ENCODE data around the gene GALNT17. TPM values are rescaled to one million over a fixed set of nuclear protein-coding genes. Genes with fewer than 3 reads are reported as not detected.

The GALNT17 gene
- total and polyA plus RNA-seq, 2 experiments from 2014 or later = 2.3 to 4.6 TPM

DNA sequence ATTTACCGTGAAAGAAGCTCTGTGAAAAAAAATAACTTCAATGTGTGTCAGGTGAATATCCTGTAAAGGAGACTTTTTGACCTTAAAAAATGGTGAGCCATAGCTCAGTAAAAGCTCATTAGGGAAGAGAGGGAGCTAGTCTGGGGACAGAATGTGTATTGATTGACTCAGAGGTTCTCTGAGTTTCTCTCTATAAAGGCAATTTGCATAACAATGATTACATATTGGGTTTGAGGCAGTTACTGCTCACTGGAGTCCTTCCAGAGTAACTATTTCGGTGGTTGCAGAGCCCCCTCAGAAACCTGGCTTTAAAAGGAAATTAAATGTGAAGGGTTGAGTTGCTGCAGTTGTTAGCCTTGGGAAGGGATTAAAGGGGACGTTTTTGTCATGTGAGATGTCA is 181.6 kb downstream of the GALNT17 start:
- no peak for TF ChIP-seq CTCF (IDR thresholded peaks at IDR 0.05; ENCODE audit: low read depth, low read length)
- Histone ChIP-seq H3K27me3 (no peaks in the 10 kb centered on the region), H3K4me3 (no peak overlapping the region), H3K9me3 (ENCODE audit: low read depth) (no peaks in the 10 kb centered on the region), H3K27ac (no peak overlapping the region), H3K36me3 (no peaks in the 10 kb centered on the region), H3K4me1 (ENCODE audit: low read depth) (no peaks in the 10 kb centered on the region)
- DNase-seq (ENCODE audit: low read depth in 1 of 2, low spot score in 1 of 2) = no peak

GRCh38 chr7:71320916-71321315 is 189.0 kb downstream of the GALNT17 start:
- no peak for TF ChIP-seq CTCF (IDR thresholded peaks at IDR 0.05; ENCODE audit: low read depth, low read length)
- DNase-seq (ENCODE audit: low read depth in 1 of 2, low spot score in 1 of 2) = no peak
- Histone ChIP-seq H3K4me1 (ENCODE audit: low read depth) (no peaks in the 10 kb centered on the region), H3K4me3 (no peak overlapping the region), H3K27ac (no peak overlapping the region), H3K36me3 (no peaks in the 10 kb centered on the region), H3K27me3 (no peaks in the 10 kb centered on the region), H3K9me3 (ENCODE audit: low read depth) (no peaks in the 10 kb centered on the region)

GRCh38 chr7:71322201-71322600 is 190.3 kb downstream of the GALNT17 start:
- no peak overlapping the region for H3K27ac ChIP-seq
- DNase-seq (ENCODE audit: low read depth in 1 of 2, low spot score in 1 of 2) = no peak
- H3K36me3 ChIP-seq = no peaks in the 10 kb centered on the region
- H3K4me3 ChIP-seq = no peak overlapping the region
- H3K4me1 ChIP-seq (ENCODE audit: low read depth) = no peaks in the 10 kb centered on the region
- TF ChIP-seq CTCF (IDR thresholded peaks at IDR 0.05; ENCODE audit: low read depth, low read length) = no peak
- H3K27me3 ChIP-seq = no peaks in the 10 kb centered on the region
- no peaks in the 10 kb centered on the region for H3K9me3 ChIP-seq (ENCODE audit: low read depth)

DNA sequence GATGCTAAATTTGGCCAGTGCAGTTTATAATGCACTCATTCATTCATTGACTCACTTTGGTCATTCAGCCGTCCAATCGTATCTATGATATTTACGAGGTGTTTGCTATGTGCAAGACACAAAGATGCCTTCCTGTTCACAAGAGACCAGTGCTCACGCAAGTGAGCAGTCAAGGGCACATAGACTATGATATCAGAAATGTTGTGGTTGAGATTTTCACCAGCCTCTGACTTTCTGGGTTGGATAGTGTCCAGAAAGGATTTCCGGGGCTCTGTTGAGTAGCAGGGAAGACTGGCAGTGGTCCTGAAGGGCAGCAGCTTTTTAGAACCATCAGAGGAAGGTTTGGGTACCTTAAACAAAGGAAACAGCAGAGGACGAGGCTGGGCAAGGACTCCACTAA is 191.8 kb downstream of the GALNT17 start:
- no peak overlapping the region for H3K4me3 ChIP-seq
- H3K4me1 ChIP-seq (ENCODE audit: low read depth) = no peaks in the 10 kb centered on the region
- no peak for DNase-seq (ENCODE audit: low read depth in 1 of 2, low spot score in 1 of 2)
- no peaks in the 10 kb centered on the region for H3K36me3 ChIP-seq
- H3K27ac ChIP-seq = no peak overlapping the region
- no peaks in the 10 kb centered on the region for H3K9me3 ChIP-seq (ENCODE audit: low read depth)
- H3K27me3 ChIP-seq = no peaks in the 10 kb centered on the region
- no peak for TF ChIP-seq CTCF (IDR thresholded peaks at IDR 0.05; ENCODE audit: low read depth, low read length)

DNA sequence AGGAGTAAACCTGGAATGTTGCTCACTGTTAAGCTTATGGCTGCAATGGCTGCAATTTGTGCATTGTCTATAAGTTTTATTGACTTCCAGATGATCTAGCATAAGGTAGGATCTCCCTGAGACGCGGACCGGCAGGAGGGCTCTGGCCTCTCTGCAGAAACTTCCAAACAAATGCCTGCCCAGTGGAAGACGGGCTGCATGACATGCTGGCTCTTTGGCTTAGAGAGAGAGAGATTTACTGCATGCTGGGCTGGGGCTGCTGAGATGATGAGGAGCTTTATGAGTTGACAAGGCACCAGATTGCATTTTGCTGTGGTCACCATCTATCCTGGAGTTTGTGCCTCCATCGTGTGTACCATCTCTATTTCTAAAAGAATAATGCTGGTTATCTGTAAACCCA is 193.2 kb downstream of the GALNT17 start:
- Histone ChIP-seq H3K4me1 (ENCODE audit: low read depth) (peaks cover 3% of the 10 kb centered on the region), H3K27ac (no peak overlapping the region), H3K36me3 (no peaks in the 10 kb centered on the region), H3K4me3 (no peak overlapping the region), H3K27me3 (no peaks in the 10 kb centered on the region), H3K9me3 (ENCODE audit: low read depth) (no peaks in the 10 kb centered on the region)
- DNase-seq (ENCODE audit: low read depth in 1 of 2, low spot score in 1 of 2) = no peak
- no peak for TF ChIP-seq CTCF (IDR thresholded peaks at IDR 0.05; ENCODE audit: low read depth, low read length)

DNA sequence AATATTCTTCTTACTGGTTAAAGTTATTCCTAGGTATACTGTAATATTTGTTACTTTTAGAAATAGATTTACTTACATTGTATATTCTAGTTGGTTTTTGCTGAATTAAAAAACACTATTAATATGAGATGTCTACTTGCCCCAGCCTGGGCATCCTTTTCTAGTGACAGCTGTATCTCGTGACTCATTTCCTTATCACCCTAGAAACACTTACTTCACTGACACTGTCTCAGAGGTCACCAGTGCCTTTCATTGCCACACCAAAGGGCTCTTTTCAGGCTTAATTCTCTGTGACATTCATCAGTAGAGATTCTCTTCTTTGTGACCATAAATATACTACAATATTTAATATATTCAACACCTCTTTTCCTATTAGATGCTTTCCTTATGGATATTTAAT is 194.7 kb downstream of the GALNT17 start:
- Histone ChIP-seq H3K4me1 (ENCODE audit: low read depth) (peaks cover 3% of the 10 kb centered on the region), H3K27ac (no peak overlapping the region), H3K9me3 (ENCODE audit: low read depth) (no peaks in the 10 kb centered on the region), H3K27me3 (no peaks in the 10 kb centered on the region), H3K4me3 (no peak overlapping the region), H3K36me3 (no peaks in the 10 kb centered on the region)
- DNase-seq (ENCODE audit: low read depth in 1 of 2, low spot score in 1 of 2) = no peak
- no peak for TF ChIP-seq CTCF (IDR thresholded peaks at IDR 0.05; ENCODE audit: low read depth, low read length)
